ENCODE data around the gene NR2F2. TPM values are rescaled to one million over a fixed set of nuclear protein-coding genes. Genes with fewer than 3 reads are reported as not detected.

NR2F2 gene
- total and polyA plus RNA-seq, 10 donors = 18.6 to 256 (median 111) TPM

- H3K4me1 ChIP-seq = peaks cover 0 to 75% (median 24%) of the 10 kb centered on the region in 6 donors
- peaks cover 0 to 5% (median 0%) of the 10 kb centered on the region in 6 donors for H3K36me3 ChIP-seq
- peak overlapping the region; percentile 5 to 80 (median 34) for H3K4me3 ChIP-seq
- H3K9me3 ChIP-seq = peaks cover 0 to 2% (median 0%) of the 10 kb centered on the region in 8 donors
- peak overlapping the region; percentile 75 to 93 (median 90) for H3K27ac ChIP-seq
- no peak for DNase-seq
- H3K27me3 ChIP-seq (replicated peaks in 1 of 7) = peaks cover 0 to 100% (median 65%) of the 10 kb centered on the region in 7 donors
- whole genome bisulfite sequencing, 5 donors = 6 to 10% (median 7%) methylated on average over 18 to 22 of the region's 22 CpGs
- intact Hi-C loops (cut with DNase I; ENCODE audit: low total_unique reads) = loop anchor here (5.0 kb wide), 1 partner anchor 1083 kb away; no protein-coding TSS in a partner anchor
- peak; percentile 16 to 82 (median 71) for TF ChIP-seq POLR2AphosphoS5 (IDR thresholded peaks at IDR 0.05)
- no peak for TF ChIP-seq POLR2A (IDR thresholded peaks at IDR 0.05)
Observed at GRCh38 chr15:96344706-96345559, 14.4 kb downstream of the NR2F2 start.

DNA sequence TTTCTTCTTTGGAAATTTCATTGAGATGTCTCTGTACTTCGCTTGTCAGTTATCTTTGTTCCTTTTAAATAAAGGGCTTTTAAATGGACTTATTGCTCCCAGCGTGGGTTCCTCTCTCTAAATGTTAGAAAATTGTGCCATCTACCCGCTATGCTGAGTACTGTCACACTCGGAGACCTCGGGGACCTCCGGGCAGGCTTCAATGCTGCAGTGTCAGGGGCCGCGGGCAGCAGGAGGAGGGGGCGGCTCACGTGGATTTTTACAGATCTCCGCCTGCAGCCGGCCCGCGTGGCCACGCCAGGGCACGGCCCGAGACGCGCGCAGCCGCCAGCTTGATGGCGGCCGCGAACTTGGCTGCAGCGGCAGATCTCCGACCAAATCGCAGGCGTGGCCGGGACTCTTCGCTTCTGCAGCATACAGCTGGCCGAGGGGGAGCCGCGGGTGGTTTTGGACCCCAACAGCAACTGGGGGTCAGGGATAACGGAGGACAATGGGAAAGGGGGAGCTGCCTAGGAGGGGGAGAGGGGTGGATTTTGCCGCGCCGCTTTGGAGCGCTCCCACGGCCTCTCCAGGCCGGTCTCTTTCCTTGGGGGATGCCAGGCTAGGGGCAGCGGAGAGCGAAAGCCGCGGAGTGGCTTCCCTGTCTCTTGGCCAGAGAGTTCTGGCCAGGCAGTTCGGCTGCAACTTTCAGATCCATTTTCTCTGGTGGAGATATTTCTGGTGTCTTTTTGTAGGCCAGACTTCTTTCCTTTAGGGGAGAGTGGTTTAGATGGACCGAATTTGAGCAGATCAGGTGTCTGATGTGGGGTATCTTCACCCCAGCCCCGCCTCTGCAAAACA, 15.3 kb downstream of the NR2F2 start:
- 3 to 5% (median 3%) methylated on average over 21 to 47 of the region's 47 CpGs for WGBS, 5 donors
- peak overlapping the region; percentile 20 to 80 (median 38) for H3K4me3 ChIP-seq
- TF ChIP-seq, protein P1, sequence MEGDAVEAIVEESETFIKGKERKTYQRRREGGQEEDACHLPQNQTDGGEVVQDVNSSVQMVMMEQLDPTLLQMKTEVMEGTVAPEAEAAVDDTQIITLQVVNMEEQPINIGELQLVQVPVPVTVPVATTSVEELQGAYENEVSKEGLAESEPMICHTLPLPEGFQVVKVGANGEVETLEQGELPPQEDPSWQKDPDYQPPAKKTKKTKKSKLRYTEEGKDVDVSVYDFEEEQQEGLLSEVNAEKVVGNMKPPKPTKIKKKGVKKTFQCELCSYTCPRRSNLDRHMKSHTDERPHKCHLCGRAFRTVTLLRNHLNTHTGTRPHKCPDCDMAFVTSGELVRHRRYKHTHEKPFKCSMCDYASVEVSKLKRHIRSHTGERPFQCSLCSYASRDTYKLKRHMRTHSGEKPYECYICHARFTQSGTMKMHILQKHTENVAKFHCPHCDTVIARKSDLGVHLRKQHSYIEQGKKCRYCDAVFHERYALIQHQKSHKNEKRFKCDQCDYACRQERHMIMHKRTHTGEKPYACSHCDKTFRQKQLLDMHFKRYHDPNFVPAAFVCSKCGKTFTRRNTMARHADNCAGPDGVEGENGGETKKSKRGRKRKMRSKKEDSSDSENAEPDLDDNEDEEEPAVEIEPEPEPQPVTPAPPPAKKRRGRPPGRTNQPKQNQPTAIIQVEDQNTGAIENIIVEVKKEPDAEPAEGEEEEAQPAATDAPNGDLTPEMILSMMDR (IDR thresholded peaks at IDR 0.05 in 8 of 11, conservative IDR thresholded peaks at IDR 0.05 in 3 of 11) = peak in 10 of 11 experiments; percentile 14 to 69 (median 50)
- TF ChIP-seq POLR2AphosphoS5 (IDR thresholded peaks at IDR 0.05) = peak; percentile 65 to 90 (median 87)
- TF ChIP-seq POLR2A (IDR thresholded peaks at IDR 0.05) = peak in 1 of 3 donors; percentile 34
- H3K36me3 ChIP-seq = peaks cover 0 to 2% (median 0%) of the 10 kb centered on the region in 6 donors
- intact Hi-C loops (cut with DNase I; ENCODE audit: low total_unique reads) = no loop called here
- H3K27me3 ChIP-seq (replicated peaks in 1 of 7) = peaks cover 0 to 99% (median 60%) of the 10 kb centered on the region in 7 donors
- H3K9me3 ChIP-seq = peaks cover 0 to 2% (median 0%) of the 10 kb centered on the region in 8 donors
- peaks cover 4 to 81% (median 28%) of the 10 kb centered on the region in 6 donors for H3K4me1 ChIP-seq
- DNase-seq = peak; percentile 86
- peak overlapping the region; percentile 75 to 93 (median 90) for H3K27ac ChIP-seq

DNA sequence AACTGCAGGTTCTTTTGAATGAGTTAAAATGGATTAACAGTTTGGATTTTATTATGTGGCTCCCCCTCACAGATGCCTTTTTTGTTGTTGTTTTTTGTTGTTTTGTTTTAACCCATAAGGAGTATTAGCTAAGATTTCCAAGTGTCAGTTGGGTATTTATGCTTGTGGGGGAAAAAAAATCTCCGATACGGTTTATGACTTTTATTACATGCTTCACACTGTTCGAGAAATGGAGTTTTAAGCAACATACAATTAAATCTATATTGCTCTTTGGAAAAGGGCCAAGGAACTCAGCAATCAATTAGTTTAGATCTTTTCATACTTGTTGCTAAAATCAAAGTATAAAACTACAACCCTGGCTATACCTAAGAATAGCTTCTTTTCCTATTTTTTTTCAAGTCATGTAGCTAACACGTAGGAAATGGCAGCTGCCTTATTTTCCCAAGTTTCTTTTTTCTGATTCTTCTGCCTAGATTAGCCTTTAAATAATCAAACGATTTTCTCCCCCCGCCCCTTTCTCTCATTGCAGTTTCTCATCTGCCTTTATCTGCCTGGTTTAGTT, 16.0 kb downstream of the NR2F2 start:
- no peak for DNase-seq
- intact Hi-C loops (cut with DNase I; ENCODE audit: low total_unique reads) = no loop called here
- Histone ChIP-seq H3K9me3 (no peaks in the 10 kb centered on the region), H3K27ac (peak overlapping the region; percentile 64 to 93 (median 90)), H3K36me3 (peaks cover 0 to 2% (median 0%) of the 10 kb centered on the region in 6 donors), H3K4me1 (peaks cover 4 to 84% (median 33%) of the 10 kb centered on the region in 6 donors), H3K27me3 (replicated peaks in 1 of 7) (peaks cover 0 to 99% (median 56%) of the 10 kb centered on the region in 7 donors), H3K4me3 (peak overlapping the region in 7 of 8 donors; percentile 25 to 80 (median 39))
- 9 to 15% (median 11%) methylated on average over 6 of the region's 6 CpGs for WGBS, 5 donors
- TF ChIP-seq POLR2A (IDR thresholded peaks at IDR 0.05) (no peak), POLR2AphosphoS5 (IDR thresholded peaks at IDR 0.05) (no peak)
- TF ChIP-seq, protein P1 (IDR thresholded peaks at IDR 0.05 in 8 of 11, conservative IDR thresholded peaks at IDR 0.05 in 3 of 11) = no peak

Measured in spleen (tissue), 11 donors.